ENCODE measurements around the gene ZYG11A.
"Not testable (repeated sequence)": the region's sequence is repeated elsewhere in the genome, so short reads cannot be mapped to it uniquely, and the experiment has no call there.

Gene ZYG11A

GRCh38 chr1:52842643-52843310 is at the start of gene ZYG11A:
TSS of gene ZYG11A (plus strand) at chr1:52842760. CDS start at chr1:52842884, 124 bp downstream.
- DNase-seq: peak; percentile 73

- not testable (repeated sequence) for DNase-seq
Observed at GRCh38 chr1:52793717-52794116, 48.8 kb upstream of the ZYG11A start.

GRCh38 chr1:52795464-52795863 is 47.1 kb upstream of the ZYG11A start:
- DNase-seq: no peak

GRCh38 chr1:52798331-52798730 is 44.2 kb upstream of the ZYG11A start:
- DNase-seq: no peak

- no peak for DNase-seq
Observed at GRCh38 chr1:52801011-52801410, 41.5 kb upstream of the ZYG11A start.

GRCh38 chr1:52804083-52804482 is 38.5 kb upstream of the ZYG11A start:
- not testable (repeated sequence) for DNase-seq

GRCh38 chr1:52814465-52814864 is 28.1 kb upstream of the ZYG11A start:
- peak; percentile 17 for DNase-seq

GRCh38 chr1:52820830-52821229 is 21.7 kb upstream of the ZYG11A start:
- DNase-seq: not testable (repeated sequence)

GRCh38 chr1:52825868-52826267 is 16.7 kb upstream of the ZYG11A start:
- DNase-seq: no peak

GRCh38 chr1:52834798-52835197 is 7.8 kb upstream of the ZYG11A start:
- no peak for DNase-seq

GRCh38 chr1:52836035-52836434 is 6.5 kb upstream of the ZYG11A start:
- DNase-seq: no peak

GRCh38 chr1:52839175-52839574 is 3.4 kb upstream of the ZYG11A start:
- not testable (repeated sequence) for DNase-seq

- not testable (repeated sequence) for DNase-seq
Observed at GRCh38 chr1:52845119-52845518, 2.6 kb downstream of the ZYG11A start.

- no peak for DNase-seq
Observed at GRCh38 chr1:52848423-52848822, 5.9 kb downstream of the ZYG11A start.

GRCh38 chr1:52850951-52851350 is 8.4 kb downstream of the ZYG11A start:
- no peak for DNase-seq

GRCh38 chr1:52852854-52853253 is 10.3 kb downstream of the ZYG11A start:
- no peak for DNase-seq

GRCh38 chr1:52855584-52855983 is 13.0 kb downstream of the ZYG11A start:
- no peak for DNase-seq

GRCh38 chr1:52856026-52856425 is 13.5 kb downstream of the ZYG11A start:
- no peak for DNase-seq

GRCh38 chr1:52857443-52857842 is 14.9 kb downstream of the ZYG11A start:
- DNase-seq: no peak

GRCh38 chr1:52862666-52863458 is 20.3 kb downstream of the ZYG11A start:
- DNase-seq: no peak

GRCh38 chr1:52867087-52867863 is 24.7 kb downstream of the ZYG11A start:
- DNase-seq: no peak

GRCh38 chr1:52869727-52870126 is 27.2 kb downstream of the ZYG11A start:
- not testable (repeated sequence) for DNase-seq

- DNase-seq: no peak
Observed at GRCh38 chr1:52876843-52877242, 34.3 kb downstream of the ZYG11A start.

GRCh38 chr1:52877554-52877953 is 35.0 kb downstream of the ZYG11A start:
- DNase-seq: no peak
